NT2/D1 (cell line): ENCODE results near the gene ADNP.

ENCODE experiments used
- DNase-seq: peaks from one replicate; pipeline ENCODE4 v3.0.0-alpha.2; 2011; ENCODE audit warnings: low read depth, low spot score
- H3K27me3 ChIP-seq: 2 replicates; pipeline ENCODE4 v1.6.0; 2011; ENCODE audit warnings: mild to moderate bottlenecking; ENCODE audit not compliant: insufficient read length, insufficient read depth
- H3K36me3 ChIP-seq: 2 replicates; pipeline ENCODE4 v1.6.1; 2011; ENCODE audit warnings: mild to moderate bottlenecking, low read length, mixed read lengths; ENCODE audit not compliant: insufficient read depth, insufficient read length
- H3K4me1 ChIP-seq: 2 replicates; pipeline ENCODE4 v1.5.1; 2011; ENCODE audit not compliant: insufficient read depth, insufficient read length
- H3K4me3 ChIP-seq: 2 replicates; pipeline ENCODE4 v1.5.1; 2011; ENCODE audit warnings: low read depth; ENCODE audit not compliant: insufficient read length
- H3K9ac ChIP-seq: 2 replicates; pipeline ENCODE4 v1.6.0; 2011; ENCODE audit warnings: low read depth; ENCODE audit not compliant: insufficient read length
- H3K9me3 ChIP-seq: 2 replicates; pipeline ENCODE4 v1.5.1; 2011; ENCODE audit warnings: mild to moderate bottlenecking, low read length; ENCODE audit not compliant: insufficient read depth
- SUZ12 ChIP-seq: IDR thresholded peaks from 2 replicates; pipeline ENCODE4 v1.6.1; 2011; ENCODE audit not compliant: insufficient read length, insufficient read depth; ENCODE audit errors: extremely low read depth
- YY1 ChIP-seq: IDR thresholded peaks from 2 replicates; pipeline ENCODE4 v1.6.1; 2011; ENCODE audit not compliant: insufficient read length, insufficient read depth
- ZNF274 ChIP-seq: IDR thresholded peaks from 2 replicates; pipeline ENCODE4 v1.6.1; 2011; ENCODE audit warnings: mild to moderate bottlenecking, low read depth, low read length

ADNP gene

GRCh38 chr20:50920997-50921396, 10.2 kb downstream of the ADNP start:
- no peak for DNase-seq
- Histone ChIP-seq H3K36me3 (peaks cover 80% of the 10 kb centered on the region), H3K4me1 (no peaks in the 10 kb centered on the region)

DNA sequence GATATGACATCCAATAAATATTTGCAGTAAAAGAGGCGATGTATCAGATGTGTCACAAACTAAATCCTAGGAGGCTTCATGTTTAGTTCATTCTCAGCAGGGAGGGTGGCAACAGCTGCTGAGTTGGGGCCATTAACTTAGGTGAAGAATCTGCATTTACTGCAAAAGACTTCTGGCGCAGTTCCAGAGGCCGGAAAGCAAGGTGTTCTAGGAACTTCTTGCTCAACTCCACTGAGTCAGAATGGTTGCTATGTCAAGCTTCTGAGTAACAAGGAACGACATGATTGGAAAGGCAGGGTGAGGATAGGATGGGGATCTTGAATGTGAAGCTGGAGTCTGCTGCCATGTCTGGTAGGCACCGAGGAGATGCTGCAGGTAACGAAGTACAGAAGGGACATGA, 11.7 kb downstream of the ADNP start:
- H3K4me1 ChIP-seq, result no peaks in the 10 kb centered on the region

More at GRCh38 chr20:50920997-50921396, 10.2 kb downstream of the ADNP start:
- H3K9ac ChIP-seq, result no peak overlapping the region
- TF ChIP-seq SUZ12 (no peak), ZNF274 (no peak), YY1 (no peak)
- H3K4me3 ChIP-seq, result no peak overlapping the region
- H3K27me3 ChIP-seq, result no peaks in the 10 kb centered on the region
- H3K9me3 ChIP-seq, result no peaks in the 10 kb centered on the region

DNA sequence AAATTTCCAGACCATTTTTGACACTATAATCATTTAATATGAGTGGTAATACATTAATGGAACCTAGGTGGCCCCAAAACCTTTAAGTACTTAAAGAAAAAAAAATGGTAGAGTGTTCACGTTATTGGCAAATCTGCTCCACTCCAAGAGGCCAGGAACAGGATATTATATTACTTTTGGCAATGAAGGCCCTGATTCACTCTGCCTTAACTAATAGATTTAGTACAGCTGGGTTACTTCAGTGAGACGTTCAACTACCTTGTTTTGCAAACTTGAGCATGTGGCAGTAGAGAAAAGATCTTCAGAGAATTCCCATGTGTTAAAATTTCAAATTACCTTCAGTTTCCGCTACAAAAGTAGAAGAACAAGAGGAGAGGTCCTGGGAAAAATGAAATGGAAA, 12.8 kb downstream of the ADNP start:
- no peak for DNase-seq
- H3K4me1 ChIP-seq, result no peaks in the 10 kb centered on the region
- H3K36me3 ChIP-seq, result peaks cover 67% of the 10 kb centered on the region
- no peak overlapping the region for H3K4me3 ChIP-seq
- TF ChIP-seq ZNF274 (no peak), SUZ12 (no peak), YY1 (no peak)
- H3K9ac ChIP-seq, result no peak overlapping the region
- H3K9me3 ChIP-seq, result no peaks in the 10 kb centered on the region
- H3K27me3 ChIP-seq, result no peaks in the 10 kb centered on the region

More for the DNA sequence above, 11.7 kb downstream of the ADNP start:
- Histone ChIP-seq H3K4me3 (no peak overlapping the region), H3K9me3 (no peaks in the 10 kb centered on the region), H3K9ac (no peak overlapping the region), H3K27me3 (no peaks in the 10 kb centered on the region), H3K36me3 (peaks cover 68% of the 10 kb centered on the region)
- TF ChIP-seq ZNF274, result no peak
- no peak for TF ChIP-seq YY1
- no peak for DNase-seq

GRCh38 chr20:50916934-50917333, 14.3 kb downstream of the ADNP start:
- no peaks in the 10 kb centered on the region for H3K4me1 ChIP-seq
- H3K27me3 ChIP-seq, result no peaks in the 10 kb centered on the region
- no peak for DNase-seq
- H3K9ac ChIP-seq, result no peak overlapping the region
- TF ChIP-seq YY1, result no peak
- no peak for TF ChIP-seq SUZ12
- TF ChIP-seq ZNF274, result no peak
- H3K4me3 ChIP-seq, result no peak overlapping the region
- peaks cover 57% of the 10 kb centered on the region for H3K36me3 ChIP-seq
- H3K9me3 ChIP-seq, result no peaks in the 10 kb centered on the region

GRCh38 chr20:50916257-50916656, 15.0 kb downstream of the ADNP start:
- Histone ChIP-seq H3K9ac (no peak overlapping the region), H3K9me3 (no peaks in the 10 kb centered on the region), H3K4me1 (no peaks in the 10 kb centered on the region), H3K27me3 (no peaks in the 10 kb centered on the region), H3K4me3 (no peak overlapping the region), H3K36me3 (peaks cover 57% of the 10 kb centered on the region)
- TF ChIP-seq SUZ12 (no peak), ZNF274 (no peak), YY1 (no peak)
- no peak for DNase-seq

GRCh38 chr20:50915424-50915823, 15.8 kb downstream of the ADNP start:
- Histone ChIP-seq H3K9ac (no peak overlapping the region), H3K4me1 (no peaks in the 10 kb centered on the region), H3K36me3 (peaks cover 55% of the 10 kb centered on the region), H3K9me3 (no peaks in the 10 kb centered on the region), H3K4me3 (no peak overlapping the region), H3K27me3 (no peaks in the 10 kb centered on the region)
- TF ChIP-seq YY1 (no peak), ZNF274 (no peak), SUZ12 (no peak)
- no peak for DNase-seq

GRCh38 chr20:50913690-50914375, 17.4 kb downstream of the ADNP start:
- Histone ChIP-seq H3K4me3 (no peak overlapping the region), H3K9me3 (no peaks in the 10 kb centered on the region), H3K4me1 (no peaks in the 10 kb centered on the region), H3K9ac (no peak overlapping the region), H3K36me3 (peaks cover 52% of the 10 kb centered on the region), H3K27me3 (no peaks in the 10 kb centered on the region)
- no peak for DNase-seq
- no peak for TF ChIP-seq YY1
- TF ChIP-seq SUZ12, result no peak
- no peak for TF ChIP-seq ZNF274
